Activated T-helper 9 cell treated with anti-CD3 and anti-CD28 coated beads, Interleukin-2, amount 50 U/mL, for 16 hours (primary cell): ENCODE measurements around the gene NRP1.

Experiments used
- DNase-seq: peaks from one replicate; pipeline ENCODE4 v3.0.0-alpha.2; 2020; ENCODE audit warnings: low read depth

The NRP1 gene

DNA sequence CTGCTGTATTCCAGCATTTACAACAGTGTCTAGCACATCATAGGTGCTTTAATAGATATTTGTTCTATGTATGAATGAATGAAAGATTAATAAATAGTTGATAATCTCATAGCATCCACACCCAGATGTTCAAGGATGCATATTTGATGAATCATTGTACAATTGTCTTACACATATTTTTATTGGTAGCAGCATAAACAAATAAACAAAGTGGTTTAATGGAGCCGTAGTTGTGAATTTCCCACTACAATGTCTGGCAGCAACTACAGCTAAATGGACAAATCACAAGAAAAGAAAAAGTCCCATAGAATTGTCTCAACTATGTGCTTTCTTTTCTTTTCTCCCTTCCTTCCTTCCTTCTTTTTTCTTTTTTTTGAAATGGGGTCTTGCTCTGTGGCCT is 150.8 kb downstream of the NRP1 start:
- no peak for DNase-seq

- DNase-seq: no peak
These were observed 153.5 kb downstream of the NRP1 start for GRCh38 chr10:33180921-33181320.

DNA sequence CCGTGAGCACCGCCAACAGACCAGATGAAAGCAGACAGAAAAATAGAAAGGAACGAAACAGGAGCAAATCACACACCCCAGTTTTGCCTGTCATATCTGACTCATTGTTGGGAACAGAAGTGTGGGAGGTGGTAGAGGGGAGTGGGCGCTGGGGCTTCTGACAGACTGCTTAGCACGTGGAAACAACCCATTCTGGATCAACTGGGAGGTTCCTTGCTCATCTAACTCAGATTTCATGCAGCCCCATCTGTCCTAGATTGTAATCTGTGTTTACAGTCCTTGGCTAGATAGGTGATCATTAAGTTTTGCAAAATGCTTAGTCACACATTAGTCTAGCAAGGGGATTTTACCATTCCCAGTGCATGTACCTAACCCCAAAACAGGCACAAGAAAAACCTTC is 154.1 kb downstream of the NRP1 start:
- DNase-seq: no peak

GRCh38 chr10:33179067-33179466 is 155.4 kb downstream of the NRP1 start:
- no peak for DNase-seq

- DNase-seq: no peak
These were observed 156.3 kb downstream of the NRP1 start for GRCh38 chr10:33178026-33178755.

DNA sequence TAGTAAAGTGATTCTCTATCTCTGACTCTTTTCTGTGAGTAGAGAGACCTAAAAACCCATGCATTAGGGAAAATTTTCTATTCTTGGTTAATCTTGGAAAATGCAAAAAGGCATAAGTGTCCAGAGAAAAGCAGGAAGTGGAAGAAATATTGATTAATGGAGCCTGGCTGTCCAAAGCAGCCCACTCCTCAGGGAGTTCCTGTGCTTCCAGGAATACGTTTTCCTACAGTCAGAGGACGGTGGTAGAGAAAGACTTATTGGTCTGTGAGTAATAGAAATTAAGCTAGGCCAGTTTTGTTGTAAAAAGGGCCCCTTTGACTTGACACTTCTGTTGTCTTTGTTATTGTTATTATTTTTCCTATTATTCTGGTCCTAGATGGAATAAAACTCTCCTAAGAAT is 157.8 kb downstream of the NRP1 start:
- no peak for DNase-seq

DNA sequence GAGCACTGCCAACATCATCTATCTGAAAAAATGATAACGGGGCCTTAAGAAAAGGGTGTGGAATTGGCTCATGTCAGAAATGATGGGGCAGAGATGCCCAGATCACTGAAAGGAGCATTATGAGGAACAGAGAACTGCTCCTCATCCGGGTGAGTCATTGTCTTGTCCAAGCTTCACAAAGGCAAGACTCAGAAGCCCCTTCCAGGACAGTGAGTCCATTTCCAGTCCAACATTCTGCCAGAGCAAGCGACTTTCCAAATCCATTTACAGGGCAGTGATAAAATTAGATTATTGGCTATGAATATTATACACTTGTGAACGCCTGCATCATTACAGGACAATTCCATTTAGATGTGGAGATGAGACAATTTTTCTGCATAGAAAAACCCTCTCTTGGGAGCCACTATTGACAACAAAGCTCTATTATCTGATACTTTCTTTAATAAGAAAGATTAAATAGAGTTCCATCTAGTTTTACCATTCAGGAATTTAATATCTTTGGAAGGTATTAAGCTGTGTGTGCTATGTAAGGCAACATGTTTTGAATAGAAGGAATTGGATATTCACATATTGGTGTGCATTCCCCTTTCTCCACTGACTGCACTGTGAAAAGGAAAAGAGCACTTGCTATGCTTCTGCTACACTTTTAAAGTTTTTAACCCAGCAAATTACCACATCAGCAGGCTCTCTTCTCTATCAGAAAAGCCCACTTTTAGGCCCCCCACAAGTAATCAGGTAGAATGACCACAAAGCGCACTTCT is 159.6 kb downstream of the NRP1 start:
- DNase-seq: no peak

DNA sequence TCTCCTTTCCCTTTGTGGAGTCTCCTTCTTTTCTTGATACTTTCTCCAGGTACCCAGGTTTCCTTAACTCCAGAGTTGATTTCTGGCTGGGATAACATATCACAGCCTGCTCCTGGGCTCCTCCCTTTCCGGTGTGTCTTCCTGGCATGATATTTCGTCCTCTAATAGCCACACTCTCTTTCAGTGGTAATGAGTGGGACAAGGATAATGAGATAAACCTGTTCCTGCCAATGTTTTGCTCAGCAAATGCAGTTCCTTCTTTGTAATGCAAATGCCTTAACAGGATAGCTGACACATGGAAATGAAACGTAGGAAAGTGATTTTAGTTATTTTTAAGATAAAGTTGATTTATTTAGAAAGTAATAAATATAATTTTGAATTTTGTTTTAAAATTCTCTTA is 168.6 kb downstream of the NRP1 start:
- no peak for DNase-seq

DNA sequence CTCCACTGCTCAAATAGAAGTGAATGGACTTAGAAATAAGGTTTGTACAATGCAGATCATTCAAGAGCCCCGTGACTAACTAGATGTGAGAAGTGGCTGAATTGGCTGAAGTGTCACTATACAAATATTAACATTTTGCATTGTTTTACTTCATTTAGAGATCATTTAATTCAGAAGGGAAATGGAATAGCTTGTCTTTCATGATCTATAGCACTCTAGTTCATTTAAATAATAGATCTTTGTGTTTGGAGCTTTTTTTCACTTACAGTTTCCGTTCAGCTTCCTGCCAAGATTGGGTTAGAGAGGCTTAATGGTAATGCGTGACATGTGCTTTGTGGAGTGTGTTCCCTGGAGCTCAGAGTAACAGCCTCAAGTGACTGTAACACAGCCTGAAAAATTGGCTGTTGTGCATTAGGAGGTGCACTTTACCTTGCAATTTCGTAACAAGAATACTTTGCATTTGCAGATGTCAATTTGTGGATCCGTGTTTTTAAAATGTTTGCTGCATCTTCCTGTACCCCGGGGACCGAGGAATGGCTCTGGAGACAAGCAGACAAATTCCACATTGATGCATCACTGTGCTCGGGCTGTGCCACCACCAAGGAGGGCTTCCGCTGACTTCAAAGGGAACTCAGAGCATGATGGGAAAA is 170.3 kb downstream of the NRP1 start:
- no peak for DNase-seq

DNA sequence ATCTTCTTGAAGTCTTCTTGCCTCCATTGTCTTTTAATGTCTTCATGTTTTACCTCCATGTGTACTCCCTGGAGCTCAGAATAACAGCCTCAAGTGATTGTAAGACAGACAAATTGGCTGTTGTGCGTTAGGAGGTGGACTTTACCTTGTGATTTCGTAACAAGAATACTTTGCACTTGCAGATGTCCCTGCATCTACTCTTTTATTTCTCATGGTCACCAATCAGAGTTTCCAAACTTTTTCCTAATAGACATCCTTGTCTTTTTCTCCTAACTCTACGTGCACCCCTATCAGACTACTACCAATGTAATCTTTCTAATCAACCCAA is 172.3 kb downstream of the NRP1 start:
- DNase-seq: no peak

DNA sequence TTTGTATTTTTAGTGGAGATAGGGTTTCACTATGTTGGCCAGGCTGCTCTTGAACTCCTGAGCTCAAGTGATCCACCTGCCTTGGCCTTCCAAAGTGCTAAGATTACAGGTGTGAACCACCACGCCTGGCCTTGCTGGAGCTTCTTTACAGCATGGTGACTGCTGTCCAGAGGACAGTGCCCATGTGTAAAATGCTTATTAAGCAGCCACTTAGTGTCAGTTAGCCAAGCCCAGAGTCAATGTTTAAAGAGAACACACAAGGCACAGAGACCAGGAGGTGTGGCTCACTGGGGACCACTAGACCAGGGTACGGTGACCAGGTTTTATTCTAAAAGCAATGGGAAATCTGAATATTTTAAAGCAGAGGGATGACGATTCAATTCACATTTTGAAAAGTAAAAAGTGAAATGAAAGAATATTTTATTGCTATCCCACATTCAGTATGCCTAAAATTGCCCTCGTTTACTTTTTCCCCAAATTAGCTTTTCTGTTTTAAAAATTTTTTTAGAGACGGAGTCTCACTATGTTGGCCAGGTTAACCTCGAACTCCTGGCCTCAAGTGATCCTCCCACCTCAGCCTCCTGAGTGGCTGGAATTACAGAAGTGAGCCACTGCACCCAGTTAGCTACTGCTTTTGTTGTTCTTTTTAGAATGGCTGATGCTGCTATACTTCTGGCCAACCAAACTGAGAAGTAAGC is 172.8 kb downstream of the NRP1 start:
- no peak for DNase-seq

- DNase-seq: no peak
These were observed 174.3 kb downstream of the NRP1 start for GRCh38 chr10:33160151-33160550.

GRCh38 chr10:33157103-33157502 is 177.4 kb downstream of the NRP1 start:
- DNase-seq: no peak

DNA sequence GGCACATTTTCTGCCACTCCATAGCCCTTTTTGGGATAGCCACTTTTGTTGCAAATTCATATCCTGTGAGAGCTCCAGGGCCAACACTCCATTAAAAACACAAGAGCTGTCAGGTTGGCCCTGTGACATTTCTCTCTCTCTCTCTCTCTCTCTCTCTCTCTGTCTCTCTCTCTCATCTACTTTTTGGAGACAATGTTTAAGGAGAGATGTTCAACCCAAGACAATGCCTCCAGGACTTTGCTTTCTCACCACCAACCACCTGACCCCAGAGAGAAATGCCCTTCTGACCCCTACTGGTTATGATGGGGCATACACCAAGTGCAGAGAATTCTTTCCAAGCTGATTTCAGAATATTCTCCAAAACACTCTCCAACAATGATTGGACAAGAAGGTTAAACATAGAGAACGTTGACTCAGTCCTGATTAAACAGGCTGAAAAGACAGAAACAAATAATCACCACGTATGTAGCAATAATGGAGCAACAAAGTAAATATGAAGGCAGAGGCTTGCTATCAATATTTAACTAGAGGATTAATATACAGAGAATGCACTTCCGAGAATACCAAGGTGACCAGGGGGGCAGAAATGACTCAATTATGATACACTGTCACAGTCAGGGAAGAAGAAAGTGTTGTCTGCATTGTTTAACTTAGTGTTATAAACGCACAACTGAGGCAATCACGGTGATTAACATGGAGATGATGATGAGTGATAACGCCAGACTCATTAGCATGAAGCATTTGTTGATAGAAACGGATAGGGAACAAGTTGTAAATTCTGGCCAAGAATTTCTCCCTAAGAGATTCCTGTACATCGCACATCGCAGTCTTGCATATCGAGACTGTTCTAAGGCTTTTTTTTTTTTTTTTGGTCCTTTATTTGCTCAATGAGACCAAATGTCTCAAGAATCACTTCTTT is 178.5 kb downstream of the NRP1 start:
- DNase-seq: no peak

- DNase-seq: no peak
These were observed 179.9 kb downstream of the NRP1 start for GRCh38 chr10:33154590-33154989.

GRCh38 chr10:33153968-33154327 is 180.5 kb downstream of the NRP1 start:
- DNase-seq: no peak

DNA sequence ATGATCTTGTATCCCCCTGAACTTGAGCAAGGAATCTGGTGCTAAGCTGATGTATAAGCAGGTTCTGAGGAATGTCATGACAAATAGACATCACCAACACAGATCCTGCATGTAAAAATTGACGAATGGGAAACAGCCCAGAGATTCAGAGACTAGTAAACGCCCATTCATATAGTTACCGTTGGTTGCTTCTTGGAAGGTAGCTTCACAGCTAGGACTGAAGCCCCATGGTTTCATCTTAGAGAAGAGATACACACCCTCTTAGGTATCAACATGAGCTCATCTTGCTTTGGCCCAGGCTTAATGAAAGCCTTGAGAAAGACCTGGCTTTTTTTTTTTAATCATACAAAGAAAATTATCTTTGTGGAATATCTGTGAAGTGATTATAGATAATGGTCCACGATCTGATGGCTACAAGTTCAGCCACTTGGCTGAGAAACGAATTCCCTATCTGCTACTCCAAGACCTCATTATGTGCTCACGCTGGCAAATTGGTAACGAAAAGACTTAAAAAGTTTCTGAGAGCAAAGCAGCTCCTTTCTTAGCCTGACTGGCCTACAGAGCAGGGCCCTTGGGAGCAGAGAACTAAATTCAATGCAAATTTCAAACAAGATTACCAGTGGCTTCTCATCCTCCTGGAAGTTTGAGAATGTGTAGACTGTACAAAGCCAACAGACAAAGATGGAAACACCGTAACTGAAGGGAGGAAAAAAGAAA is 181.1 kb downstream of the NRP1 start:
- DNase-seq: no peak

DNA sequence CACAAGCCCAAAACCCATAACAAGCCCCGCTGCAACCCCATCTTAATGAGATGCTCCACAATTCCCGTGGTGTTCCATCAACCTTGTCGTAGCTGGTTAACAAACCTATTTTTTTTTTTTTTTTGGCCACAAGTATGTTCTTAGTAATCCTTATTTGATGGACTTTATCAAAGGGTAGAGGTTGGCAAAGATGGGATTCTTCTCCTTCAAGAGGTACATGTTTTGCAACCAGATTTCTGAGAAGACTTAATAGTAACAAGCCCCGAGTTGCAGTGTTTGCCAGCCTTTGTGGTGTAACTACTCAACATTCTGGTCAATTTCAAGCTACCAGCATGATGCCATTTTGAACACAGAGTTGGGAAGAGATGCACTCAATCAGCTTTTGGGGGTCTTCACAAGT is 181.7 kb downstream of the NRP1 start:
- DNase-seq: no peak

DNA sequence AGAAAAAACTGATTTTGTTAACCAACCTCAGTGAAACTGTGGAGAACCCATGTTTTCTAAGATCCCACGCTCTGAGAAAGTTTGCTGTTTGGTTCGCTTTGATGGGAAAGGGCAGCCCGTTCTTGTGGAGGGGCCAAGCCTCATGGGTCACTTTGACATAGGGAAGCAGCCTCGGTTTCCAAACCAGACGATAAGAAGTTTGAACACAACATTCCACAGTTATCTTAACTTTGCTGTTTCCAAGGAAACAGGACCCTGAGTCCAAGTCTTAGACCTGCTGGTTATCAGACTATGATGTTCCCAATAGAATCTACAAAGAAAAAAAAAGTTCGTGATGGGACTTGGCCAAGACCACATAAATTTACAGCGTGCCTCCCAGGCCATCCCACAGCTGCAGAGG is 182.3 kb downstream of the NRP1 start:
- DNase-seq: no peak

DNA sequence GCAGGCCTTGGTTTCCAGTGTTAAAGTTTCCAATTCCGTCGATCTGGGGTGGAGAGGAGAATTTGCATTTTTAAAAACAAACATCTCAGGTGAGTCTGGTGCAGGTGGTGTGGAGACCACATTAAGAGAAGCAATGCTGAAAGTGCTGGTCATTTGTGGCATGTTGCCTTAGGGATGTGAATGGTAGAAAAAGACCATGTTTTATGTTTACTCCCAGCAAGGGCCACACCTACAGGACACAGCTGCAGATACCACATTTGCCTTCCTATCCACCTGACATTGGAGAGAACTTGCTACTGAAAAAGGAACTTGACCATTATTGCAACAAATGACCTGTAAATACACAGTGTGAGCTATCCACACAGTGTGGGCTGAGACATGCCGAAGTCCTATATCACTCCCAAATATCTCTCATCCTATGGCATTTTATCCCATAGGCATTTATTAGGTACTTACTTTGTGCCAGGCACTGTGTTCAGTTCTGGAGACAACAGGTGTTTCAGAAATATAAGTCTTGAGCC is 183.1 kb downstream of the NRP1 start:
- no peak for DNase-seq

DNA sequence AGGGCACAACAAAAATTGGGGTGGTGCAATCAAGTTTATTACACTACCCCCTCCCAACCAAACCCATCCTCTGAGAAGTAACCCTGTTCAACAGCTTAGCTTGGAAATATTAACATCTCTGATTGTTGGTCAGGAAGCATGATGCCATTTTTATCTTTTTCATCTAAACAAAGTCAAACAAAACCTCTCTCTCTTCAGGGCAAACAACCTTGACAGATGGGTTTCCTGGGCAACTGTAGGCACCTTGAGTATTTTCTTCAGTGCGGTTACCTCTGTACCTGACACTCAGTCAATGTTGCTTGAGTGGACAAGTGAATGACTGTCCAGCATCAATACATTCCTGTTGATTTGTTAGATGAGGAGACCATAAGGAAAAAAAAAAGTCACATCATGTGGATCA is 183.6 kb downstream of the NRP1 start:
- DNase-seq: no peak
